ENCODE measurements around the gene FGF10.

Gene FGF10

DNA sequence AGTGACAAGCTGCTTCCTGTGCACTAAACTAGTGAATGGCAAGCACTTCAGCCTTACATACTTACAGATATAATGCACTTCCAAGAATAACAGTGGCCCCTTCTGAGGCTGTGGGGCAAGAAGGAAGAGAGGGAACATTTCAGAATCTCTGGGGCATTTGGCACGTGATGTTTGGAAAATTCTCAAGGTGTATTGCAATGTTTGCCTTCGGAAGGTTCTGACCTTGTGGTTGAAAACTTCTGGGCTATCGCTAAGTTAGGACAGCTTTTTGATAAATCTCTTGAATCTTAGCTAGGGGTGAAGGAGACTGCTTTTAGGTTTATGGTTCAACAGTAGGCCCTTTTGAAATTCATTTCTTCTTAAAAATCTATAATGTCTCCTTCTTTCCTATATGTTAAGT lies 7.1 kb upstream of the FGF10 start:
- peaks cover 4% of the 10 kb centered on the region for H3K27me3 Mint-ChIP-seq (ENCODE audit: low read depth, poor library complexity)

DNA sequence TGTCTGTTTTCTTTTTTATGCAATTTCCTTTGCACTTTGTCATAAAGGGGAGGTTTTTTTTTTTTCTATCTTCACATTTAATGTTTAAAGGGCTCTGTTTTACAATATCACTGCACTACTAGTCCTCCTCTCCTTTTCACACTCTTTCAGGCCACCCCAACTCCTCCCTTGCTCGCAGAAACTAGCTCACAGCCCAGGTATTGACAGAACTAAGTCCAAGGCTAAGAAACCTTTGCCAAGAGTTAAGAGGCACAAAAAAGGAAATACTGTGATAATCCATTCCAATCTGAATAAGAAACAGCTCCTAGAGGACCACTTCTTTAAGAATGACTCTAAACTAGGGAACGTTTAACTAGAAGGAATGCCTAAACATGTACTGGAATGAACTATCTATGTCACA lies 1.1 kb upstream of the FGF10 start:
- Mint-ChIP-seq H3K27me3 (ENCODE audit: low read depth, poor library complexity) (peaks cover 3% of the 10 kb centered on the region), H3K4me3 (peak overlapping the region; percentile 95), H3K36me3 (ENCODE audit: low read depth) (no peaks in the 10 kb centered on the region), H3K4me1 (peaks cover 60% of the 10 kb centered on the region), H3K9me3 (no peaks in the 10 kb centered on the region), H3K27ac (peak overlapping the region; percentile 85)
- no peak for DNase-seq
- TF ChIP-seq CTCF (IDR thresholded peaks at IDR 0.05) = no peak

More for the DNA sequence above, 7.1 kb upstream of the FGF10 start:
- DNase-seq = no peak
- no peak for TF ChIP-seq CTCF (IDR thresholded peaks at IDR 0.05)
- H3K4me1 Mint-ChIP-seq = peaks cover 37% of the 10 kb centered on the region
- no peak overlapping the region for H3K4me3 Mint-ChIP-seq
- H3K36me3 Mint-ChIP-seq (ENCODE audit: low read depth) = peaks cover 12% of the 10 kb centered on the region
- H3K27ac Mint-ChIP-seq = no peak overlapping the region
- peaks cover 10% of the 10 kb centered on the region for H3K9me3 Mint-ChIP-seq

- Mint-ChIP-seq H3K27ac (peak overlapping the region; percentile 85), H3K4me3 (peak overlapping the region; percentile 95), H3K27me3 (ENCODE audit: low read depth, poor library complexity) (peaks cover 3% of the 10 kb centered on the region), H3K36me3 (ENCODE audit: low read depth) (no peaks in the 10 kb centered on the region), H3K4me1 (peaks cover 61% of the 10 kb centered on the region), H3K9me3 (no peaks in the 10 kb centered on the region)
- no peak for DNase-seq
- TF ChIP-seq CTCF (IDR thresholded peaks at IDR 0.05) = no peak
Measured at GRCh38 chr5:44389823-44390143, 563 bp upstream of the FGF10 start.

- Mint-ChIP-seq H3K4me1 (peaks cover 62% of the 10 kb centered on the region), H3K9me3 (no peaks in the 10 kb centered on the region), H3K36me3 (ENCODE audit: low read depth) (no peaks in the 10 kb centered on the region), H3K27ac (peak overlapping the region; percentile 94), H3K27me3 (ENCODE audit: low read depth, poor library complexity) (peaks cover 3% of the 10 kb centered on the region), H3K4me3 (peak overlapping the region; percentile 95)
- no peak for TF ChIP-seq CTCF (IDR thresholded peaks at IDR 0.05)
- peak; percentile 58 for DNase-seq
Measured at GRCh38 chr5:44388321-44389089, 715 bp downstream of the FGF10 start.

- peaks cover 68% of the 10 kb centered on the region for H3K4me1 Mint-ChIP-seq
- peaks cover 3% of the 10 kb centered on the region for H3K27me3 Mint-ChIP-seq (ENCODE audit: low read depth, poor library complexity)
- no peaks in the 10 kb centered on the region for H3K36me3 Mint-ChIP-seq (ENCODE audit: low read depth)
- TF ChIP-seq CTCF (IDR thresholded peaks at IDR 0.05) = no peak
- DNase-seq = peak; percentile 60
- peak overlapping the region; percentile 95 for H3K4me3 Mint-ChIP-seq
- peak overlapping the region; percentile 65 for H3K27ac Mint-ChIP-seq
- no peaks in the 10 kb centered on the region for H3K9me3 Mint-ChIP-seq
Measured at GRCh38 chr5:44387921-44388320, 1.3 kb downstream of the FGF10 start.

DNA sequence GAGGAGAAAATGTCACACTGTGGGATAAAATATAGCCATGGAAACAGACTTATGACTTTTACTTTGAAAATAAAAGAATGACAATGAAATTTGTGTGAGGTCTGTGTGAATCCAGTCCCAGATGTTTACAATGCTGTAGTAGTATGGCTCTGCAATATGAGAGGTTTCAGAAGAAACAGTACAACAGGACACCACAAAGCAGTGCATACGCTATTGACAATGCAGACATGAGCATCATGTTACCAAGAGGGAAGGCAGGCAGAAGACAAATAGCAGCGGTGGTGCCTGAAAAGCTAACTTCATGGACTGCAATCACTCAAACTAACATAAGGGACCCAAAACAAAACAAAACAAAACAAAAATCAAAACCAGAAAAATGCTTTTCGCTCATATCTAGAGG lies 1.8 kb downstream of the FGF10 start:
- Mint-ChIP-seq H3K27me3 (ENCODE audit: low read depth, poor library complexity) (peaks cover 3% of the 10 kb centered on the region), H3K4me3 (peak overlapping the region; percentile 95), H3K27ac (peak overlapping the region; percentile 95), H3K4me1 (peaks cover 67% of the 10 kb centered on the region), H3K9me3 (no peaks in the 10 kb centered on the region), H3K36me3 (ENCODE audit: low read depth) (no peaks in the 10 kb centered on the region)
- peak; percentile 11 for DNase-seq
- TF ChIP-seq CTCF (IDR thresholded peaks at IDR 0.05) = no peak

Measured in nephron progenitor cell (in vitro differentiated cells).